Measurements from ENCODE around the gene MYRIP. TPM values are rescaled to one million over a fixed set of nuclear protein-coding genes. Genes with fewer than 3 reads are reported as not detected.
"Not testable (repeated sequence)": the region's sequence is repeated elsewhere in the genome, so short reads cannot be mapped to it uniquely, and the experiment has no call there.

Gene MYRIP
- total RNA-seq, 3 donors from 2014 or later (not counting 1 experiment from before 2014, with no cell fraction given), result not detected

- no peak overlapping the region for H3K27ac Mint-ChIP-seq
- H3K27me3 Mint-ChIP-seq (ENCODE audit: low read depth in 2 of 2), result peaks cover 9 to 13% of the 10 kb centered on the region in 2 donors
- H3K4me1 Mint-ChIP-seq, result no peaks in the 10 kb centered on the region
- Histone ChIP-seq H3K4me1 (ENCODE audit: control insufficient read depth, insufficient read depth, low read length) (no peaks in the 10 kb centered on the region), H3K27ac (ENCODE audit: low read length) (no peak overlapping the region), H3K36me3 (ENCODE audit: control insufficient read depth, insufficient read depth, low read length) (no peaks in the 10 kb centered on the region), H3K27me3 (ENCODE audit: control insufficient read depth, insufficient read depth, low read length) (no peaks in the 10 kb centered on the region), H3K9me3 (ENCODE audit: control insufficient read depth, insufficient read depth, low read length) (no peaks in the 10 kb centered on the region), H3K4me3 (ENCODE audit: low read length) (no peak overlapping the region)
- H3K36me3 Mint-ChIP-seq, result no peaks in the 10 kb centered on the region
- no peak for TF ChIP-seq CTCF (IDR thresholded peaks at IDR 0.05)
- no peak overlapping the region for H3K4me3 Mint-ChIP-seq
- intact Hi-C loops (cut with micrococcal nuclease), result no loop called here
- DNase-seq, result no peak
- no peak for ATAC-seq
- H3K9me3 Mint-ChIP-seq, result no peaks in the 10 kb centered on the region
- WGBS (ENCODE audit: insufficient coverage), result 92% methylated on average over 3 of the region's 3 CpGs
These were observed 262.4 kb downstream of the MYRIP start for GRCh38 chr3:40071683-40072238.

GRCh38 chr3:40073310-40074007 lies 264.1 kb downstream of the MYRIP start:
- intact Hi-C loops (cut with micrococcal nuclease), result no loop called here
- TF ChIP-seq CTCF (IDR thresholded peaks at IDR 0.05), result no peak

GRCh38 chr3:40077139-40077538 lies 267.7 kb downstream of the MYRIP start:
- 94% methylated on average over 5 of the region's 6 CpGs for WGBS (ENCODE audit: insufficient coverage)
- H3K4me1 Mint-ChIP-seq; H3K9me3 Mint-ChIP-seq; H3K27me3 ChIP-seq (ENCODE audit: control insufficient read depth, insufficient read depth, low read length); H3K27ac Mint-ChIP-seq; H3K36me3 Mint-ChIP-seq; H3K36me3 ChIP-seq (ENCODE audit: control insufficient read depth, insufficient read depth, low read length); H3K9me3 ChIP-seq (ENCODE audit: control insufficient read depth, insufficient read depth, low read length); intact Hi-C loops (cut with micrococcal nuclease); ATAC-seq; H3K4me3 ChIP-seq (ENCODE audit: low read length); H3K27ac ChIP-seq (ENCODE audit: low read length); DNase-seq; H3K4me1 ChIP-seq (ENCODE audit: control insufficient read depth, insufficient read depth, low read length); H3K4me3 Mint-ChIP-seq: not testable (repeated sequence)
- peaks cover 9 to 12% of the 10 kb centered on the region in 2 donors for H3K27me3 Mint-ChIP-seq (ENCODE audit: low read depth in 2 of 2)

More at GRCh38 chr3:40073310-40074007, 264.1 kb downstream of the MYRIP start:
- DNase-seq (no peak), ATAC-seq (no peak)
- H3K4me1 Mint-ChIP-seq, result no peaks in the 10 kb centered on the region
- H3K27me3 Mint-ChIP-seq (ENCODE audit: low read depth in 2 of 2), result peaks cover 9 to 14% of the 10 kb centered on the region in 2 donors
- no peak overlapping the region for H3K4me3 Mint-ChIP-seq
- H3K9me3 Mint-ChIP-seq, result no peaks in the 10 kb centered on the region
- Histone ChIP-seq H3K9me3 (ENCODE audit: control insufficient read depth, insufficient read depth, low read length) (no peaks in the 10 kb centered on the region), H3K36me3 (ENCODE audit: control insufficient read depth, insufficient read depth, low read length) (no peaks in the 10 kb centered on the region), H3K27ac (ENCODE audit: low read length) (no peak overlapping the region), H3K4me3 (ENCODE audit: low read length) (no peak overlapping the region), H3K27me3 (ENCODE audit: control insufficient read depth, insufficient read depth, low read length) (no peaks in the 10 kb centered on the region), H3K4me1 (ENCODE audit: control insufficient read depth, insufficient read depth, low read length) (no peaks in the 10 kb centered on the region)
- WGBS (ENCODE audit: insufficient coverage), result 62% methylated on average over 8 of the region's 11 CpGs
- no peak overlapping the region for H3K27ac Mint-ChIP-seq
- no peaks in the 10 kb centered on the region for H3K36me3 Mint-ChIP-seq

GRCh38 chr3:40077828-40078492 lies 268.6 kb downstream of the MYRIP start:
- DNase-seq; H3K36me3 Mint-ChIP-seq; H3K4me3 Mint-ChIP-seq; H3K9me3 ChIP-seq (ENCODE audit: control insufficient read depth, insufficient read depth, low read length); H3K27me3 ChIP-seq (ENCODE audit: control insufficient read depth, insufficient read depth, low read length); H3K9me3 Mint-ChIP-seq; H3K4me1 Mint-ChIP-seq; H3K36me3 ChIP-seq (ENCODE audit: control insufficient read depth, insufficient read depth, low read length); H3K4me1 ChIP-seq (ENCODE audit: control insufficient read depth, insufficient read depth, low read length); intact Hi-C loops (cut with micrococcal nuclease); H3K27ac Mint-ChIP-seq; ATAC-seq; H3K4me3 ChIP-seq (ENCODE audit: low read length); H3K27ac ChIP-seq (ENCODE audit: low read length): not testable (repeated sequence)
- 95% methylated on average over 41 of the region's 41 CpGs for WGBS (ENCODE audit: insufficient coverage)
- peaks cover 7 to 12% of the 10 kb centered on the region in 2 donors for H3K27me3 Mint-ChIP-seq (ENCODE audit: low read depth in 2 of 2)
